VCaP (cell line): Measurements from ENCODE around the gene CHDH.

Experiments
- H3K27ac ChIP-seq: fragments of 450-650 bp; 2 replicates; pipeline ENCODE4 v1.5.1; 2017
- CTCF ChIP-seq: fragments of 450-650 bp; conservative IDR thresholded peaks from 2 replicates; pipeline ENCODE4 v1.5.1; 2017; ENCODE audit warnings: mild to moderate bottlenecking, moderate library complexity

The CHDH gene

DNA sequence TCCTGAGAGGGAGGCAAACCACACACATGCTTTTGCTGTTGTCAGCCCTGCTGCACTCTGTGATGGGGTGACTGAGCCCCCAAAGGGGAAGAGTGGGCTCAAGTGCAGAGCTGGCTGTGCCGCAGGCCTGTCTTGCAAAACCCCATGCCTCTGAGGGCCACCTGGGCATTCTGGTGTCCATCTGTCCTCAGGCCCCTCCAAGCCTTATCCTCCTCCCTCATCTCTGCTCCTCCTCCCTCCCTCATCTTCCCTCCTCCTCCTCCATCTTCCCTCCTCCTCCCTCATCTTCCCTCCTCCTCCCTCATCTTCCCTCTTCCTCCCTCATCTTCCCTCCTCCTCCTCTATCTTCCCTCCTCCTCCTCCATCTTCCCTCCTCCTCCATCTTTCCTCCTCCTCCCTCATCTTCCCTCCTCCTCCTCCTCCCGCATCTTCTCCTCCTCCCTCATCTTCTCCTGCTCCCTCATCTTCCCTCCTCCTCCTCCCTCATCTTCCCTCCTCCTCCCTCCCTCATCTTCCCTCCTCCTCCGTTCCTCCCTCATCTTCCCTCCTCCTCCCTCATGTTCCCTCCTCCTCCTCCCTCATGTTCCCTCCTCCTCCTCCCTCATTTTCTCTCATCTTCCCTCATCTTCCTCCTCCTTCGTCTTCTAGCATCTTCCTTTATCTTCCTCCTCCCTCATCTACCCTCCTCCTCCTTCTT lies 40.6 kb downstream of the CHDH start:
- no peak for TF ChIP-seq CTCF

GRCh38 chr3:53804697-53805462 lies 41.3 kb downstream of the CHDH start:
- H3K27ac ChIP-seq: no peak overlapping the region
- TF ChIP-seq CTCF: no peak

More for the DNA sequence above, 40.6 kb downstream of the CHDH start:
- H3K27ac ChIP-seq: no peak overlapping the region

DNA sequence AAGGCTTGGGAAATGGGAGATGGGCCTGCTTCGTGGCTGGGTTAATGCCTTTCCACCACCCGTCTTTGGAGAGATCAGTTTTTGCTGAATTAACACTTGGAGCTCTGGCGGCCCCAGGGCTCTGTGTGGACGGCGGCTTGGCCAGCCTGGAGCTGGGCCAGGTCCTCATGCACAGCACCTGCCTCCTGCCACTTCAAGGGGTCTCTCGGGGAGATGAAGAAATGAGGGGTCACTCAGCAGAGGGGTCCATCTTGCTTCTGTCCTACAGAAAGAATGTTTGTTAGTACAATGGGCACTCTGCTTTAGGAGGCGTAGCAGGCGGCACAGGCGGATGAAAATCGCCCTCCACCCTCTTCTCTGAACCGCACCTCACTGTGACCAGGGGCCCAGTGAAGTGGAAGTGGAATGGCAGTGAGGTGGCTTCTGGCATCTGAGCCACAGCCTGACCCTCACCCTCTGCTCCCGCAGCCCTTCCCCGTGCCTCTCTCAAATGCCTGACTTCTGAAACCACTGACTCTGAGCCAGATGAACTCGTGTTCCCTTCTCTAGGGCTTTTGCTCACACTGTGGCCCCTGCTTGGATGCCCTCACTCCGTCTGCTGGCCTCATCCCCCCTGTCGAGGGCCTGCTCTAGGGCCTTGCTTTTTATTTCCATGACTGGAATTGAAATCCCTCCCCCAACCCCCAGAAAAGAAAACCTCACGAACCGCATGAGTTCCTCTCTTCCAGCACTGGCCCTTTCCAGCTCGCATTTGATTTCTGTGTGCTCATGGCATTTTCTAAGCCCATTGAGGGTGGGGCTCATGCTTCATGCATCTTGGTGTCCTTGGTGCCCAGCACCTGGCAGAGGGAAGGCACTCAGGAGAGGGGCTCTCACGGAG lies 42.2 kb downstream of the CHDH start:
- no peak for TF ChIP-seq CTCF
- H3K27ac ChIP-seq: no peak overlapping the region

DNA sequence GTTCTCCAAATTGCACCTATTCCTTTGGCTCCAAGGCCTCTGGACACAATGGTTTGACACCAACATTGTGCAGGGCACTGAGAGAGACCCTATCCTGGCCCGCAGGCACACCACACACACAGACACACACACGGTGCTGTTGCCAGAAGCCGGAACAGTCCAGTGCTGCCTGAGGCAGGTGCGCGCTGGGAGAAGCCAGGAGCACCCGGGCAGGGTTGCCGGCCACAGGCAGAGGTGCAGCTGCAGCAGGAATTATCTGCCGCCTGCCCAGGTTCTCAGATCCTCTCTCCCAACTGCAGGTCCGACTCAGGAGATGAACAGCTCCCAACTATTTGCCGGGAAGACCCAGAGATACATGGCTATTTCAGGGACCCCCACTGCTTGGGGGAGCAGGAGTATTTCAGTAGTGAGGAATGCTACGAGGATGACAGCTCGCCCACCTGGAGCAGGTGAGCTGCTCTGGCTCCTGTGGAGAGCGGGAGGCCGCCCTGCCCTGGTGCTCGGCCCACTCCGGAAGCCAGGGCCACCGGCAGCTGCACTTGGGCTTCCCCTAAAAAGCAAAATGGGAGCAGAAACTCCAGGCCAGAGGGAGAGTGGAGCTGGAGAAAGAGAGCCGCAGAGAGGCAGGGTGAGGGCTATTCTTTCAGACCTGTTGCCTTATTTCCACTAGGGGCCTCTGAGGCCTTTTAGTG lies 42.9 kb downstream of the CHDH start:
- H3K27ac ChIP-seq: no peak overlapping the region
- TF ChIP-seq CTCF: no peak

GRCh38 chr3:53802256-53802880 lies 43.9 kb downstream of the CHDH start:
- H3K27ac ChIP-seq: no peak overlapping the region
- no peak for TF ChIP-seq CTCF

DNA sequence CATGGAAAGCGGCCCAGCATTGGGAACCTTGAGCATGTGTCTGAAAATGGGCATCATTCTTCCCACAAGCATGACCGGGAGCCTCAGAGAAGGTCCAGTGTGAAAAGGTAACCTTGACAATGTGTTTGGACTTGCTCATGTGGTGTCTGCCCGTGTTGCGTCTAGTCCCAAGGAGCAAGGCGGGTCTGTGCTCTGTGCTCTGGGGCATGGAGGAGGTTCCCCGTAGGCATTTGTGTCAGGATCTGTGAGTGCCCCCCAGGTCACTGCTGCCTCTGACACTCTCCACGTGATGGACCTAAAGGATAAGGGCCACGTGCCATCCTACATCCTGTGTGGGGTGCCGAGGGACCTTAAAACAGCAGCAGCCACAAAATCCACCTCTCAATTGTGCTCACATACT lies 44.9 kb downstream of the CHDH start:
- no peak for TF ChIP-seq CTCF
- H3K27ac ChIP-seq: no peak overlapping the region
